ENCODE results near the gene ZDHHC16.
"Not testable (repeated sequence)": the region's sequence is repeated elsewhere in the genome, so short reads cannot be mapped to it uniquely, and the experiment has no call there.

The ZDHHC16 gene

GRCh38 chr10:97434557-97434956 is 11.4 kb upstream of the ZDHHC16 start:
- DNase-seq = no peak

- DNase-seq = no peak
Observed at GRCh38 chr10:97435211-97435610, 10.8 kb upstream of the ZDHHC16 start.

- DNase-seq = no peak
Observed at GRCh38 chr10:97442277-97442676, 3.7 kb upstream of the ZDHHC16 start.

- DNase-seq = no peak
Observed at GRCh38 chr10:97444212-97444611, 1.8 kb upstream of the ZDHHC16 start.

GRCh38 chr10:97445357-97445721 is 636 bp upstream of the ZDHHC16 start:
- DNase-seq = no peak

GRCh38 chr10:97450828-97451227 is 4.9 kb downstream of the ZDHHC16 start:
- no peak for DNase-seq

- no peak for DNase-seq
Observed at GRCh38 chr10:97451605-97452004, 5.6 kb downstream of the ZDHHC16 start.

- DNase-seq = no peak
Observed at GRCh38 chr10:97452352-97452751, 6.4 kb downstream of the ZDHHC16 start.

GRCh38 chr10:97454330-97455036 is 8.5 kb downstream of the ZDHHC16 start:
- no peak for DNase-seq

- DNase-seq = no peak
Observed at GRCh38 chr10:97456034-97456685, 10.2 kb downstream of the ZDHHC16 start.

GRCh38 chr10:97456686-97457065 is 10.7 kb downstream of the ZDHHC16 start:
- no peak for DNase-seq

GRCh38 chr10:97459111-97459510 is 13.1 kb downstream of the ZDHHC16 start:
- no peak for DNase-seq

- no peak for DNase-seq
Observed at GRCh38 chr10:97459933-97460332, 14.0 kb downstream of the ZDHHC16 start.

GRCh38 chr10:97462309-97462708 is 16.3 kb downstream of the ZDHHC16 start:
- no peak for DNase-seq

GRCh38 chr10:97463363-97464132 is 17.6 kb downstream of the ZDHHC16 start:
- DNase-seq = peak; percentile 81

- DNase-seq = no peak
Observed at GRCh38 chr10:97464226-97464625, 18.3 kb downstream of the ZDHHC16 start.

GRCh38 chr10:97465982-97466381 is 20.0 kb downstream of the ZDHHC16 start:
- no peak for DNase-seq

GRCh38 chr10:97466755-97467154 is 20.8 kb downstream of the ZDHHC16 start:
- peak; percentile 16 for DNase-seq

GRCh38 chr10:97468162-97468561 is 22.2 kb downstream of the ZDHHC16 start:
- DNase-seq = no peak

- not testable (repeated sequence) for DNase-seq
Observed at GRCh38 chr10:97468781-97469180, 22.8 kb downstream of the ZDHHC16 start.

GRCh38 chr10:97474918-97475317 is 28.9 kb downstream of the ZDHHC16 start:
- no peak for DNase-seq

GRCh38 chr10:97475936-97476594 is 30.1 kb downstream of the ZDHHC16 start:
- DNase-seq = peak; percentile 30

GRCh38 chr10:97479410-97479809 is 33.4 kb downstream of the ZDHHC16 start:
- not testable (repeated sequence) for DNase-seq
